Loucy (cell line): Measurements from ENCODE around the gene EFTUD2.

Experiments
- CTCF ChIP-seq: fragments of 200-600 bp; sonication (generic); conservative IDR thresholded peaks from 2 replicates; pipeline ENCODE4 v1.5.1; 2014; ENCODE audit warnings: mild to moderate bottlenecking, antibody characterized with exemption, low read length
- EZH2phosphoT487 ChIP-seq: fragments of 200-600 bp; IDR thresholded peaks from 2 replicates; pipeline ENCODE4 v1.6.1; 2018; ENCODE audit warnings: antibody characterized with exemption, mild to moderate bottlenecking, moderate library complexity, borderline replicate concordance

GRCh38 chr17:44859701-44860100, 39.5 kb downstream of the EFTUD2 start:
- no peak for TF ChIP-seq CTCF
- no peak for TF ChIP-seq EZH2phosphoT487
